HPDE6-E6E7 (cell line): ENCODE results near the gene NLRP12.
"Not testable (repeated sequence)": the region's sequence is repeated elsewhere in the genome, so short reads cannot be mapped to it uniquely, and the experiment has no call there.

Experiments
- DNase-seq: peaks from one replicate; pipeline ENCODE4 v3.0.0; 2011; ENCODE audit warnings: missing footprints; ENCODE audit errors: extremely low spot score

NLRP12 gene

DNA sequence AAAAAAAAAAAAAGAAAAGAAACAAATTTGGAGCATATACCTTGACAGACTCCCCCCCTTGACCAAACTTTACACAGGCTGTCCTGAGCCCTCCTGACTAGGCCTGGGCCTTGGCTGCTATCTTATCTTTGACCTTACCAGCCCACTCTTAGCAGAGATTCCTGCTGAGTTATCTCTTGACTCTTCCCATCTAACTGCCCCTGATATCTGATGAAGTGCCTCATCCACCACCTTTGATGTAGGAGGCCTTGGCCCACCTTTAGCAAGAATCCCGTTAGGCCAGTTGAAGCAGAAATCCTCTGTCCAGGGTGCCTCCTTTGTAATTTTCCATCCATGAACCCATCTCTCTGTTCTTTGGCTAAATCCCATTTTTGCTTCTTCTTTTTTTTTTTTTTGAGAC lies 43.6 kb downstream of the NLRP12 start:
- DNase-seq, result no peak

DNA sequence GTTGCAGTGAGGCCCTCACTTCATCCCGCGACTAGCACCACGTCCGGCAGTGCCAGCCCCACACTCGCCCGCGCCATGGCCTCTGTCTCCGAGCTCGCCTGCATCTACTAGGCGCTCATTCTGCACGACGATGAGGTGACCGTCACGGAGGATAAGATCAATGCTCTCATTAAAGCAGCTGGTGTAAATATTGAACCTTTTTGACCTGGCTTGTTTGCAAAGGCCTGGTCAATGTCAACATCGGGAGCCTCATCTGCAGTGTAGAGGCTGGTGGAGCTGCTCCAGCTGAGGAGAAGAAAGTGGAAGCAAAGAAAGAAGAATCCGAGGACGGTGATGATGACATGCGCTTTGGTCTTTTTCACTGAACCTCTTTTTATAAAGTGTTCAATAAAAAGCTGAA lies 48.6 kb downstream of the NLRP12 start:
- DNase-seq, result no peak

DNA sequence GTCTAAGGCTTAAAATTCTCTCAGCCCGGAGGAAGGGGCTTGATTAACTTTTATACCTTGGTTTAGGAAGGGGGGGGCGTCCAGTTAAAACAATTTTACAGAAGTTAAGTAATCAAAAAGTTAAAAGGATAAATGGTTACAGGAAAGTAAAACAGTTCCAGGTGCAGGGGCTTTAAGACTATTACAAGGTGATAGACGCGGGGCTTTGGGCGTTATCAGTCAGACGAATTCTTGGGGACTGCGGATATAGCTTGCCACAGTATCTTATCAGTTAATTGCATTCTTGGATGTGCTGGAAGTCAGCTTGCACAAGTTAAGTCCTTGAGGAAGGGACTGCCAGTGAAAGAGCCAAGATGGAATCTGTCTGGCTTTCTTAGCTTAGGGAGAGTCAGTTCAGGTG lies 49.6 kb downstream of the NLRP12 start:
- not testable (repeated sequence) for DNase-seq

DNA sequence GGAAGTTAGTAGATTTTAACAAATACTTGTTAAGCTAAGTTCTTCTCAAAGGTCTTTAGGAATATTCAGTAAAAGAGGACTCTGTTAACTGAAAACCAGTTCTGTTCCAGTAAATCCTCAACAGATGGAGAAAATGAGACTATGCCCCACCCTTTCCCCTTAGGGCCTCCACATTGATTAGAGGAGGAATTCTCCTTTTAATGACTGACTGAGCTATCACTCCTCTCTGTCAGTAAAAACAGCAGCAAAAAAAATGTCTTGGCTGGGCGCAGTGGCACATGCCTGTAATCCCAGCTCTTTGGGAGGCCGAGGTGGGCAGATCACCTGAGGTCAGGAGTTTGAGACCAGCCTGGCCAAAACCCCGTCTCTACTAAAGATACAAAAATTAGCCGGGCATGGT lies 50.1 kb downstream of the NLRP12 start:
- DNase-seq, result no peak

DNA sequence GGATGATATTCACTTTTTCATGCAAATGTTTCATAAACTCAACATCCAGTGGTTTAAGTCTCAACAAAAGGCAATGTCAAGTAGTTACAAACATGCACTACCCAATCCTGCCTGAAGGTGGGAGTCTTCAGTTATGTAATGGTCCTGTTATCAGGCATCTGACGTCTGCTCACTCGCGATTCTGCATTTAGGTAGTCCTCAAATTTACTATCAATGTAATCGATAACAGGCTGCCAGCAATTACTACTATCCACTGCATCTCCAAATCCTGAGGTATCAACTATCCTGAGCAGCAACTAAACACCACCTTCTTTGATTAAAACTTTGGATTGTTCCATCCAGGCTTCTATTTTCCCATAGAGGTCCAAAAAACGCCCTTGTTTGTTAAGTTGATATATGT lies 51.2 kb downstream of the NLRP12 start:
- peak; percentile 10 for DNase-seq

DNA sequence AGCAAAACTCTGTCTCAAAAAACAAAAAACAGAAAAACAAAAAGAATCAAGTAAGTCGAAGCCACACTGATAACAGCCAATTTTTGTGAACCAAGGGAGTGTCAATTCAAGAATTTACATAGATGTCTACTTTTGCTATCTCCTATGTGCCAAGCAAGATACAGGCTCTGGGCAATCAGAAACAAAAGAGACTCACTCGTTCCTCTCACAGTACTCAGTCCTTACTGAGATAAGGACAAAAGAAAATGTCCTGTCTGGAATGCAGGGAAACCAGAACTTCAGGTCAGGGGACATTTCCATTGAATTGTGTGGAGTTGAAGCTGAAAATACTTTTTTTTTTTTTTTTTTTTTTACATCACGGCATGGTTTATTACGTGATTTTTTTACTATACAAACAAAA lies 53.0 kb downstream of the NLRP12 start:
- no peak for DNase-seq

DNA sequence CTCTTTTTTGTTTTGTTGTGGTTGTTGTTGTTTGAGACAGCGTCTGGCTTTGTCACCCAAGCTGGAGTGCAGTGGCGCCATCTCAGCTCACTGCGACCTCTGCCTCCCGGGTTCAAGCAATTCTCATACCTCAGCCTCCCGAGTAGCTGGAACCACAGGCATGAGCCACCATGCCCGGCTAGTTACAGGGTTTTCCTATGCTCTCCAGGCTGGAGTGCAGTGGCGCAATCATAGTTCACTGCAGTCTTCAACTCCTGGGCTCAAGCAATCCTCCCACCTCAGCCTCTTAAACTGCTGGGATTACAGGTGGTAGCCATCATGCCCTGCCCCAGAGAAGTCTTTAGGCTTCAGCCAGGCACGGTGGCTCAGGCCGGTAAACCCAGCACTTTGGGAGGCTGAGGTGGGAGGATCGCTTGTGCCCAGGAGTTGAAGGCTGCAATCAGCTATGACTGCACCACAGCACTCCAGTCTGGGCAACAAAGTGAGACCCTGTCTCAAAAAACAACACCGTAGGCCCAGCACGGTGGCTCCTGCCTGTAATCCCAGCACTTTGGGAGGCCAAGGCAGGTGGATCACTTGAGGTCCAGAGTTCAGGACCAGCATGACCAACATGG lies 54.3 kb downstream of the NLRP12 start:
- DNase-seq, result not testable (repeated sequence)

DNA sequence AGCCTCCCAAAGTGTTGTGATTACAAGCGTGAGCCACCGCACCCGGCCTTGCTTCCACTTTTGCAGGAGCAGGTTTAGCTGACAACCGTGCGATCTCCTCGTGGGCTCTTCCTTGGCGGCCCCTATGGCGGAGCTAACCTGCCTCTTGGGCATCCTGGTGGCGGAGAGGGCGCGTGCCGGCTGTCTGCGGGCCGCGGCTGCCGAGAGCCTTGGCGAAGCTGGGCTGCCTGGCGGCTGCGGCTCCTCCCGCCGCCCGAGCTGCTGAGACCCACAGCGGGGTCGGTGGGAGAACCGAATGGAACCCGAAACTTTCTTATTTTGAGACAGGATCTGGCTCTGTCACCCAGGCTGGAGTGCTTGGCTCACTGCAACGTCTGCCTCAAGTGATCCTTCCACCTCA lies 55.7 kb downstream of the NLRP12 start:
- no peak for DNase-seq

DNA sequence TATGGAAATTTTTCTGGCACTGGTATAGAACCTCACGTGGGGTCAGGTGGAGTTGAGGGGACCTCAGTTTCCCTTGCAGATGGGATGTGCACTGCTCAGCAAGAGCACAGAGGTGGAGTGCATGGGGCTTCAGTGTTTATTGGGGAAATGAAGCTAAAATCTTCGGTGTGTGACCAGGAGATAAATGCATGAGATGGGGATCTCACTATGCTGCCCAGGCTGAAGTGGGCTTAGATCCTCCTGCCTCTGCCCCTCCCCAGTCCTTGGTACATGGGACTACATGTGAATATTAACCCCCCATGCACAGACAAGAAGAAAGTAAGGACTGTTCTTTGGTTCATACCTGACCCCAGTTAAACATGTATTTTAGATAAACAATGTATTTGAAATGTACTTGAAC lies 65.1 kb downstream of the NLRP12 start:
- DNase-seq, result not testable (repeated sequence)
